Amygdala (tissue), 56 donors: ENCODE data around the gene IKZF3.
A peak's percentile ranks its signal among the peaks of the same experiment; 100 is the strongest.

Experiments used
- DNase-seq, 56 donors: peaks; one replicate each; lab custom pipeline; 2025; lab: John Stamatoyannopoulos, UW

IKZF3 gene

DNA sequence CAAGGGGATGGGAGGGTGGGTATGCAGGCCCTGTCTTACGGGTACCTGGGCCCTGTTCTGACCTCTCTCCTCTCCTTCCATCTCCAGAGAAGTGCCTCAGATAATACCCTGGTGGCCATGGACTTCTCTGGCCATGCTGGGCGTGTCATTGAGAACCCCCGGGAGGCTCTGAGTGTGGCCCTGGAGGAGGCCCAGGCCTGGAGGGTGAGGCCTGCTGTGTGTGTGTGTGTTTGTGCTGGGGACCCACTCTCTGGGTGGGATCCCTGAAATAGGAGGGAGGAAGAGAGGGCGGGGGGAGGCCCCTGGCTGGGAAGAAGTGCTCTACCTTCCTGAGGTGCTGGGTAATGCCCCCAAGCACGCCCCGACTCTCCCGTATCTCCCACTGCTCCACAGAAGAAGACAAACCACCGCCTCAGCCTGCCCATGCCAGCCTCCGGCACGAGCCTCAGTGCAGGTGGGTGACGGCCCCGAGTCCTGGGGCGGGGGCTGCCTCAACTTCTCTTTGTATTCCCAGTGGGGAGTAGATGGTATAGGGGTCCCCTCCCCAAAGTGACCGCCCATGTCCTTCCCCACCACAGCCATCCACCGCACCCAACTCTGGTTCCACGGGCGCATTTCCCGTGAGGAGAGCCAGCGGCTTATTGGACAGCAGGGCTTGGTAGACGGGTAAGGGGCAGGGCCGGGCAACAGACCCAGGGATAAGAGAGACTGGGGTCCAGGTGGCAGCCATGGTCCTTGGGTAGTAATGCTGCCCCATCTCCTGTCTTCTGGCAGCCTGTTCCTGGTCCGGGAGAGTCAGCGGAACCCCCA lies 118.6 kb downstream of the IKZF3 start:
- no peak for DNase-seq

DNA sequence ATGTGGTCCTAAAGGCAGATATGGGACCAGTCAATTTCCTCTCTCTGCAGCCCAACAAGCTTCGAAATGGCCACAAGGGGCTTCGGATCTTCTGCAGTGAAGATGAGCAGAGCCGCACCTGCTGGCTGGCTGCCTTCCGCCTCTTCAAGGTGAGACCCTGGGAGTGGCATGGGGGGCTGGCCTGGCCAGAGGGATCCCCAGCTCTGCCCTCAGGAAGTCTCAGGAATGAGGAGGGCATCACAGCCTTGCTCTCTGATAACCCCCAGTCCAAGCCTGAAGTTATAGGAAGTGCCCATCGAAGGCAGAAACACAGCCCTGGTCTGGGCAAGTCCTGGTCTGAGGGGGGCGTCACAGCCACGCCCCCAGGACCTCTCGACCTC lies 119.3 kb downstream of the IKZF3 start:
- no peak for DNase-seq

DNA sequence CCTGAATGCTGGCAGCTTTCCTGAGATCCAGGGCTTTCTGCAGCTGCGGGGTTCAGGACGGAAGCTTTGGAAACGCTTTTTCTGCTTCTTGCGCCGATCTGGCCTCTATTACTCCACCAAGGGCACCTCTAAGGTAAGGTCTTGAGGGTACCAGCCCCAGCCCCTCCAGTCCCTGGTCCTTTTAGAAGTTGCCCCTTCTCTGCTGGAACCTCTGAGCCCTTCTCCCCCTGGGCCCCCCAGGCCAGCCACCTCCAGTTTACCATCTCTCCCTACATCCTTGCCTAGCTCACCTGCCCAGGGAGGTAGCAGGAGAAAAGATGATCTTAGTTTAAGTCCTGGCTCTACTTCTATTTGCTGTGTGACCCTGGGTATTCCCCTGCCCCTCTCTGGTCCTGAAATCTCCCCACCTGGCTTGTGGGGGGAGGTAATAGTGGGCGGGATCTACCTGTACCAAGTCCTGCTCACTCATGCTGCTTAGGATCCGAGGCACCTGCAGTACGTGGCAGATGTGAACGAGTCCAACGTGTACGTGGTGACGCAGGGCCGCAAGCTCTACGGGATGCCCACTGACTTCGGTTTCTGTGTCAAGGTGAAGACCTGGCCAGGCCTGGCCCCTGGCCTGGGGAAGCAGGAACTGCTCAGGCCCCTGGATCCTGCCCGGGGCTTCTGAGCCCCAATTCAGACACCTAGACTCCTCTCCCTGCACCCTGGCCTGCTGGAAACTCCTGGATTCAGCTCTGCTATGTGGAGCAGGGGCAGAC lies 119.9 kb downstream of the IKZF3 start:
- no peak for DNase-seq

DNA sequence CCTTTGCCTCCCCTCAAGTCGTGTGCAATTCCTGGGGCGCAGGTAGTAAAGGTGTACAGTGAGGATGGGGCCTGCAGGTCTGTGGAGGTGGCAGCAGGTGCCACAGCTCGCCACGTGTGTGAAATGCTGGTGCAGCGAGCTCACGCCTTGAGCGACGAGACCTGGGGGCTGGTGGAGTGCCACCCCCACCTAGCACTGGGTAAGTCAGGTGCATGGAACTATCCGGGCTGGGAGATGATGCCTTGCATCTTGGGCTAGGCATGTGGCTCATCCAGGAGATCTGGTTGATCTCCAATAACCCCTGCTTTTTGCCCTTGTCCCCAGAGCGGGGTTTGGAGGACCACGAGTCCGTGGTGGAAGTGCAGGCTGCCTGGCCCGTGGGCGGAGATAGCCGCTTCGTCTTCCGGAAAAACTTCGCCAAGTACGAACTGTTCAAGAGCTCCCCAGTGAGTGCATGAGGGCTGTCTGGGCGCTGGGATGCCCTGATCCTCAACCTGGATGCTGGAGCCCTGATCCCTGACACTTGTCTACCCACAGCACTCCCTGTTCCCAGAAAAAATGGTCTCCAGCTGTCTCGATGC lies 121.2 kb downstream of the IKZF3 start:
- no peak for DNase-seq

DNA sequence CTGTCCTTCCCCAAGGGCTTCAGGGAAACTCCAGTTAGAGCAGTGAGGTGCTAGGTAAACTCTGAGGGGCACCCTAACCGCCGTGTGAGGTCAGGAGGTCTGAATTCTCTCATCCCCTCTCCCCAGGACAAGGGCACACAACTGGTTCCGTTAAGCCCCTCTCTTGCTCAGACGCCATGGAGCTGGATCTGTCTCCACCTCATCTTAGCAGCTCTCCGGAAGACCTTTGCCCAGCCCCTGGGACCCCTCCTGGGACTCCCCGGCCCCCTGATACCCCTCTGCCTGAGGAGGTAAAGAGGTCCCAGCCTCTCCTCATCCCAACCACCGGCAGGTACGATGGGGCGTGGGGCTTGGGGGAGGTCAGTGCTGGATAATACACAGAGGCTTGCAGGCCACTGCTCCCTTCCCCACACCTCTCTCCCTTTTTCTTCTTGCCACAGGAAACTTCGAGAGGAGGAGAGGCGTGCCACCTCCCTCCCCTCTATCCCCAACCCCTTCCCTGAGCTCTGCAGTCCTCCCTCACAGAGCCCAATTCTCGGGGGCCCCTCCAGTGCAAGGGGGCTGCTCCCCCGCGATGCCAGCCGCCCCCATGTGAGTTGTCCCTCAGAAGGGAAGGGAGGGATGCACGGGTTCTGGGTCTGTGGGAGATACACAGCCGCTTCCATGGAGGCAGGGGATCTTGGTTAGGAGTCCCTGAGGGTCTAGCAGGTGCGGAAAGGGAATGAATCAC lies 121.8 kb downstream of the IKZF3 start:
- no peak for DNase-seq

DNA sequence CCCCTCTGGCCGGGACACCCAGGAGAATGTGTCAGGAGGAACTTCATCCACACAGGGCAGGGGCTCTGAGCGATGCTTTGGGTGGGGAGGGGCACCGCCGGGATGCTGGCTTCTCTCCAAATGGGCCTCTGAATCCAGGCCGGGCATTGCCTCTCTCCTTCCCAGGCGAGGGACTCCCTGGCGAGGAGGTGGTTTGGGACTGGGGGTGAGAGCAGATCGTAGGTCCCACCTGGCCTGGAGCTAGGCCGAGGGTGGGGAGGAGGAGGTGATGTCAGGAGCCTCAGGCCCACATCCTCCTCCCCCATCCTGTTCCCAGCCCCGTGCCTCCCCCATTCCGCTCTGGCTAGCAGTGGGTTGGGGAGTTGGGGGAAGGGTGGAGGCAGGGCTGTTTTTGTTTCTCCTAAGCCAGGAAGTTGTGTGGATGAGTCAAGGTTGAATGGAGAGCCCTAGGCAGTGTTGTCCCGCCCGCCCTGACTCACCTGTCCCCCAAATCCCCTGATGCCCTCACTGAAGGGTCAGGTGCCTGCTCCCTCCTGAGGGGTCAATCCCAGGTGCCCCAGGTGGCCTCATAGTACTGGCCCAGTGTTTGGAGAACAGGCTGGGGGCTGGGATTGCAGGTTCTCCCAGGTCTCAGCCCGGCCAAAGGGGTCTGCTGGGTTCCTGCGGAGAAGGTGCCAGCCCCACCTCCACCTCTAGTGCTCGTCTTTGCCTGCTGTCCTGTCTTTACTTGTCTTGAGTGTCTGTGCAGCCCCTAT lies 123.6 kb downstream of the IKZF3 start:
- DNase-seq = no peak

DNA sequence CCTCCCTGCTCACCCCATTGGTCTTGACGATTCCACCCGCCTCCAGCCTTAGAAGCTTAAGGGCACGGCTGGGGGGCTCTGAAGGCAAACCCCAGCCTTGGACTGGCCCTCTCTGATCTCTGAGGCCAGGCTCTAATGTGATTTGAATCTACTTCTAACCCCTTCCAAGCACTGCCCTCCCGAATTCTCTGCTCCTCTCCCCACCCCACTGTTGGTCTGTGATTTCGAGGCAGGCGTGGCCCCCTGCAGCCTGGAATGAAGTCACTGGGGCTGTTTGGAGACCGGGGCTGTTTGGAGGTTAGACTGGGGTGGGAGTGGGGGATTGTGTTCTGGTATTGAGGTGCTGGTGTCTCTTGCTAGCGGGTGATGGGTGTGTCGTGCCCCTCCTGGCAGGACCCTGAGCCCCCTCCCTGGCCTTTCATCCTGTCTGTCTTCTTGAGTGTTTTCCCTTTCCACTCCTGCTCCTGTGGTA lies 124.2 kb downstream of the IKZF3 start:
- no peak for DNase-seq

DNA sequence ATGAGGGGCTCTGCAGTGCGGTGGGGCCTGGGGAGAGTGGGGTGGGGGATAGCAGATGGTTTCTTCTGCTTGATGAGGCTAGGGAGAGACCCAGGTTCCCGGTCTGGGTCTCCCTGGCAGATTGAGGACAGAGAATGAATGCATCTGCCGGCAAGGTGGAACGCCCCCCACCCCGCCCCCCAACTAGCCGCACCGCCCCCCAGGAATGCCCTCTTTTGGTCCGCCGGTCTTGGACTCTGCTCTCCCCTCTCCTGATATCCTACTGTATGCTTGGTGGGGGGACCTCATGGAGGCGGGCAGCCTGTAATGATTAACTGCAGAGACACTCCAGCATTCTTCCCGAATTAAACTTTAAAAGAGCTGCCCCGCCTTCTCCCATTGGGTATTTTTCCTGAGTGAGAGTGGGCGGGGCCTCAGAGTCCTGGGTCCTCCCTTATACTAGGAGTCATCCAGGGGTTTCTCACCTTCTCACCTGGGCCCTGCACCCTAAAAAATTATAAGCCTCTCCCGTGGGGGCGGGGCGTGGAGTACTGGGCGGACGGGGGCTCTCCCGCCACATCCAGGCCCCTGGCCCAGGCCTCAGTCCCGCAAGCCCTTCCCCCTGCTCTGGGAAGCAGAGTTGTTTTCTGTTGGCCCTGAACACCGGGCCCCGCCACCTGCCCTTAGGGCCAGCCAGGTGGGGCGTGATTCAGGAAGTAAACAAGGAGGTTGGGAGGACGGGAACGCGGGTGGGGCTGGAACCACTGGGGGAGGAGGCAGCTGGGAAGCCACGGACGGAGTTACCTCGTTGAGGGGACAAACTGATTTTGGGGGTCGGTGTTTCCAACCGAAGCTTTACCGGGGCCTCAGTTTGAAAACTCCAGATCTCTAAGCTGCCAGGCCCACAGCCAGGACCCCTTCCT lies 124.9 kb downstream of the IKZF3 start:
- DNase-seq = no peak

DNA sequence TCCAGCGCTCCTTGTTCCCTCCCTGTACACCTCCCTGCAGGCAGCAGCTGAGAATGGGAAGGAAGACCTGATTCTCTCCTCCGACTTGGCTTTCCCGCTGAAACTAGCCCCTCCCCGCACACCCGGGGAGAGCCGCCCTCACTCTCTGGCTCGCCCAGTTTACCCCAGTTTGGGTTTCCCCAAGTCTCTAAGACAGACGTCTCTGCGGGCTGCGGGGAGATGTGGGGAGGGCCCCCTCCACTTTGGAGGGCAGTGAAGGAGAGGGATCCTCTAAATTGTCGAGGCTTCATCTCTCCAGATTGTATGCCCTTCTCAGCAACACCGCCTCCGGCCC lies 125.6 kb downstream of the IKZF3 start:
- DNase-seq = no peak

DNA sequence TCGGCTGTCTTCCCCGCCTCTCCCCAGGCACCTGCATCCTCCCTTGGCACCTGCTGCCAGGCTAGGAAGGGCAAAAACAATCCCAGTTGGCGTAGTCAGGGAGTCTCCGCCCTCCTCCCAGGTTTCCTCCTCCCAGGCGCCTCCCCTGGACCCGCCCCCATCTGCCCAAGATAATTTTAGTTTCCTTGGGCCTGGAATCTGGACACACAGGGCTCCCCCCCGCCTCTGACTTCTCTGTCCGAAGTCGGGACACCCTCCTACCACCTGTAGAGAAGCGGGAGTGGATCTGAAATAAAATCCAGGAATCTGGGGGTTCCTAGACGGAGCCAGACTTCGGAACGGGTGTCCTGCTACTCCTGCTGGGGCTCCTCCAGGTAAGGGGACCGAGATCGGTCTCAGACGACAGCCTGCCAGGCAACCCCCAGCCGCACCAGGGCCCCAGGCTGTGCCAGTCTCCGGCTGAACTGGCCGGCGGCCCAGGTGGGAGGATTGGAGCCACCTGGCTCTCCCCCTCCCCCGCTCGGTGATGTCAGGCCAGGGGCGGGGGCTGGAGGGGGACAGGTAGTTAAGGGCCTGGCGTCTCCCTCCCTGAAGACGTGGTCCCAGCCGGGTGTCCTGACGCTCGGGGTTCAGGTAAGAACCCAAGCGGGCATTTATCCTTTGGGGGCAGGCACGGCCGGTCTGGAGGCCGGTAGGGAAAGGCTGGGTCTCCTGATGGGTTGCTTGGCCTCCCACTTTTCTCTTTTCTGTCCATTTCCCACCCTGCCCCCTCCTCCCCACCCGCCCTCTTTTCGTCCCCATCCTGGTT lies 126.1 kb downstream of the IKZF3 start, which contains the start of gene GRB7:
Gene GRB7 (plus strand): TSS at position 179 of the 808 bp plus-strand sequence. CDS start 4,364 bp downstream, outside the sequence.
- no peak for DNase-seq

DNA sequence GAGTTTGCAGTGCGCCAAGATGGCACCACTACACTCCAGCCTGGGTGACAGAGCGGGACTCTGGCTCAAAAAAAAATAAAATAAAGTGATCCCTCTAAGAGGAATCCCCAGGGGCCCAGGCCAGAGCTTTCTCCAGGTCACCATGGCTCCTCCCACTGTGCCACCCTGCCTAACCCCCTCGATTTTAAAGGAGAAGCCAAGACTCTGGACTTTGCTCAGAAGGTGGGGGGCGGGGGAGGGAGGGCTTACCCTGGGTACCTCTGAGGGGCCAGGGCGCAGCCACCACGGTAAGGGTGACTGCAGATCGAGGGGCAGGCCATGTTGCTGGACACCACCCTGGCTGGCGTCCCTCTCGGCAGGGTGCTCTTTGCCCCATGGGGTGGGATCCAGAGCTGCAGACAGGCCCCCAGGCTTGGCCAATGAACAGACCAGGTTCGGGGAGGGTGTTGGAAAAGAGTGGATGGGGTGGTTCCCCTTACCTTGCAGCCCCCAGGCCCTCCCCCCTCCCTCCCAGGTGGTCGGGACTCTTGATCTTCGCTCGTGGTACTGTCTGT lies 126.8 kb downstream of the IKZF3 start:
- DNase-seq = no peak

DNA sequence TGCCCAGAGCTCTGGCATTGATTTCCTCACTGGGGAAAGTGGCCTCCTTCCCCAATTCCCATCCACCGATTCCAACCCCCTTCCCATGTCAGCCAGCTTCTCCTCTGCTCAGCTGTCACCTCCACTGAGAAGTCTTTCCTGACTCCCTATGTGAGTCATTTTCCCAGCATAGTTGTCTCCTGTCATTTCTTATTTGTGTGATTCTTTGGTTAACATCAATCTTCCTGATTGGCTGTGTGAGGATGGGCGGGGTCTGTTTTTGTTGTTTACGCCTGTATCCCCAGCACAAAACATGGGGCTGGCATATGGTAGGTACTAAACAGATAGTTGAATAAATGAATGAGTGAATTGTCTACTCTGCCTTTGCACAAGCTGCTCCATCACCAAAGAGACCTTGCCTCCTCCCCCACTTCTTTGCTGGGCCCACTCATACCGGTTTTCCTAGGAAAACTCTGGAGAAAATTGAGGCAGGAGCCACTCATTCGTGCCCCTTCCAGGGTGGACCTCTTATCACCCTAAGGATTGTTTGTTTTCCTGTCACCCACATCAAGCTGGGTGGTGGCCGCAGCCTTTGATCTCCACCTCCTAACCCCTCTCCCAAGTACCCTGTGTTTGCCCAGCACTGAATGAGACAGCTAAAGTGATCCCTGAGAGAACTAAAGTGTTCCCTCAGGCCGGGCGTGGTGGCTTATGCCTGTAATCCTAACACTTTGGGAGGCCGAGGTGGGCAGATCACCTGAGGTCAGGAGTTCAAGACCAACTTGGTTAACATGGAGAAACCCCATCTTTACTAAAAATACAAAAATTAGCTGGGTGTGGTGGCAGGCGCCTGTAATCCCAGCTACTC lies 127.6 kb downstream of the IKZF3 start:
- no peak for DNase-seq

DNA sequence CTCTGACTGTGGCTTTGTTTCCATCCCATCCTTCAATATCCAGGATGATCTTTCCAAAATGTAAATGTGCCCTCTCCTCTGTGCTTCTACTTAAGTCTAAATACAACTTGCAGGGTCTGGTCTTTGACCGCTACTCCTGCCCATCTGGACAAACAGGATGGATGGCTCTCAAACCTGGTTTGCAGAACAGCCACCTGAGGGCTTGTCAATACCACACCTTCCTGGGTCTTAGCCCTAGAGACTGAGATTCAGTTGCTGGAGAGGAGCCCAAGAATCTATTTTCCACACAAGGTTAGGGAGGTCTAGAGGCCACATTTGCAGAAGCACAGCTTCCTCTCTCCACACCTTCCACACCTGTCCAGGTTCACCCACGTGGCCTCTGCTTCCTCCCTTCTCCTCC lies 128.2 kb downstream of the IKZF3 start:
- no peak for DNase-seq

DNA sequence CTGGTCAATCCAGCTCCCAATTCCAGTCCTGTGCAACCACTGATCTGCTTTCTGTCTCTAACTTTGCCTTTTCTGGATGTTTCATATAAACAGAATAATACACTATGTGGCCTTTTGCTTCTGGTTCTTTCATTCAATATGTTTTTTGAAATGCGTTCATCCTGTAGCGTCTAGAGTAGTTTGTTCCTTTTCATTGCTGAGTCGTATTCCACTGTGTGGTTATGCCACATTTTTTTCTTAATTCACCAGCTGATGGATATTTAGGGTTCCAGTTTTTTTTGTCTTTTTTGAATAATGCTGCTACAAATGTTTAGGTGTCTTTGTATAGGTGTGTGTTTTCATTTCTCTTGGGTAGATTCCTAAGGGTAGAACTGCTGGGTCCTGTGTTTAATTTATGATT lies 131.5 kb downstream of the IKZF3 start:
- no peak for DNase-seq

DNA sequence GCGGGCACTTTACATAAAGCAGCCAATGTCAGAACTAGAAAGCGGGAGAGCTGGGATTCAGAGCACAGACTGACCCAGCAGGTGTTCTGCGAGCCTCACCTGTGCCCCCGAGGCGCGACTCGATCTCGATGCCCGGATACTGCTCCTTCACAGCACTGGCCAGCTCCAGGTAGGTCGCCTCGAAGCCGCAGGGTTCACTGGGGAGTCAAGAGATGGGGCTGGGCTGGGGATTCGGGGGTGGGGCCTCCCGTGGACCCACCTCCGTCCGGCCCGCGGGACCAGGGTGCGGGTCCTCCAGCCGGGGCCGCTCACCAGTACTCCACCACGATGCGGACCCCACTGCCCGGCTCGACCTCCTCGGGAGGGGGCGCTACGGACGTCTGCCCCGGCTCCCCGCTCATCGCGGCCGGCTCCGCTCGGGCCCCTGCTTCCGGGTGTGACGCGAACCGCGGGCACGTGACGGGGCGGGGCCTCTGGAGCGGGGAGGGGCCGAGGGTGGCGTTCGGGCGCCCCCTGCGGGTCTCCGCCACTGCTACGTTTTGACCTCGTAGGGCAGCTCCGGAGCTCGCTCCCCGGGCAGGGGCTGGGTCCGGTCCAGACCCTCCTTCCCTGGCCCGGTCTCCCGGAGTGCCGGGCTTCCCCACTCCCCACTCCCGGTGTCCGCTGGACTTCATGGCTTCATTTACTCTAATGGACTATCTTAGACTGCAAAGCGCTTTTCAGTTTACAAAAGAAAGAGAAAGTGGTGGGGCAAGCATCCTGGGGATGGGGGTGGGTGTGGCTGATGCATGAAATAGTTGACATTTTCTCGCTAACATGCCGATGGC lies 133.8 kb downstream of the IKZF3 start, which contains the start of gene MIEN1:
Gene MIEN1 (minus strand): TSS at position 438 of the 827 bp plus-strand sequence. CDS start 37 bp downstream, at position 401.
- peak; percentile 44 to 97 (median 81) for DNase-seq
